ENCODE results near the gene BRD3OS.

- TF ChIP-seq POLR2A (IDR thresholded peaks at IDR 0.05; ENCODE audit: low read depth, low read length) (no peak), CTCF (IDR thresholded peaks at IDR 0.05 in 2 of 3, conservative IDR thresholded peaks at IDR 0.05 in 1 of 3; ENCODE audit: control insufficient read depth in 2 of 3, extremely low read depth in 1 of 3, insufficient read depth in 1 of 3, low read depth in 3 of 3, low read length in 3 of 3) (peak; percentile 96 to 98 (median 98)), FOXK2 (IDR thresholded peaks at IDR 0.05) (no peak)
Measured at GRCh38 chr9:133994353-133995011, 30.8 kb upstream of the BRD3OS start.

Measured in GM12878 (cell line).